ENCODE data around the gene PRELP.
A peak's percentile ranks its signal among the peaks of the same experiment; 100 is the strongest.
"Not testable (repeated sequence)": the region's sequence is repeated elsewhere in the genome, so short reads cannot be mapped to it uniquely, and the experiment has no call there.

The PRELP gene

GRCh38 chr1:203453616-203454015 is 22.0 kb upstream of the PRELP start:
- no peak for DNase-seq (ENCODE audit: low read depth in 2 of 2)

GRCh38 chr1:203454986-203455471 is 20.6 kb upstream of the PRELP start:
- no peak for DNase-seq (ENCODE audit: low read depth in 2 of 2)

GRCh38 chr1:203455706-203456105 is 19.9 kb upstream of the PRELP start:
- DNase-seq (ENCODE audit: low read depth in 2 of 2) = no peak

- no peak for DNase-seq (ENCODE audit: low read depth in 2 of 2)
Observed at GRCh38 chr1:203456577-203456976, 19.0 kb upstream of the PRELP start.

- DNase-seq (ENCODE audit: low read depth in 2 of 2) = no peak
Observed at GRCh38 chr1:203458078-203458477, 17.5 kb upstream of the PRELP start.

GRCh38 chr1:203459671-203460201 is 15.9 kb upstream of the PRELP start:
- DNase-seq (ENCODE audit: low read depth in 2 of 2) = no peak

GRCh38 chr1:203461717-203462116 is 13.9 kb upstream of the PRELP start:
- no peak for DNase-seq (ENCODE audit: low read depth in 2 of 2)

- no peak for DNase-seq (ENCODE audit: low read depth in 2 of 2)
Observed at GRCh38 chr1:203462143-203462542, 13.5 kb upstream of the PRELP start.

- DNase-seq (ENCODE audit: low read depth in 2 of 2) = peak; percentile 55 to 65
Observed at GRCh38 chr1:203462878-203463277, 12.7 kb upstream of the PRELP start.

GRCh38 chr1:203463469-203464062 is 12.0 kb upstream of the PRELP start:
- peak; percentile 73 to 76 for DNase-seq (ENCODE audit: low read depth in 2 of 2)

- DNase-seq (ENCODE audit: low read depth in 2 of 2) = no peak
Observed at GRCh38 chr1:203464226-203464625, 11.4 kb upstream of the PRELP start.

GRCh38 chr1:203464743-203465142 is 10.9 kb upstream of the PRELP start:
- no peak for DNase-seq (ENCODE audit: low read depth in 2 of 2)

- DNase-seq (ENCODE audit: low read depth in 2 of 2) = no peak
Observed at GRCh38 chr1:203465146-203465798, 10.3 kb upstream of the PRELP start.

GRCh38 chr1:203465948-203466347 is 9.7 kb upstream of the PRELP start:
- no peak for DNase-seq (ENCODE audit: low read depth in 2 of 2)

- not testable (repeated sequence) for DNase-seq (ENCODE audit: low read depth in 2 of 2)
Observed at GRCh38 chr1:203466906-203467549, 8.6 kb upstream of the PRELP start.

GRCh38 chr1:203467550-203467921 is 8.1 kb upstream of the PRELP start:
- no peak for DNase-seq (ENCODE audit: low read depth in 2 of 2)

GRCh38 chr1:203468326-203468725 is 7.3 kb upstream of the PRELP start:
- no peak for DNase-seq (ENCODE audit: low read depth in 2 of 2)

- DNase-seq (ENCODE audit: low read depth in 2 of 2) = no peak
Observed at GRCh38 chr1:203470240-203470639, 5.4 kb upstream of the PRELP start.

GRCh38 chr1:203471841-203472240 is 3.8 kb upstream of the PRELP start:
- no peak for DNase-seq (ENCODE audit: low read depth in 2 of 2)

GRCh38 chr1:203473281-203473680 is 2.3 kb upstream of the PRELP start:
- DNase-seq (ENCODE audit: low read depth in 2 of 2) = no peak

GRCh38 chr1:203473781-203474305 is 1.8 kb upstream of the PRELP start:
- no peak for DNase-seq (ENCODE audit: low read depth in 2 of 2)

GRCh38 chr1:203476216-203476814 is 709 bp downstream of the PRELP start:
- DNase-seq (ENCODE audit: low read depth in 2 of 2) = no peak

All from fibroblast of skin of left biceps (primary cell).